Transverse colon (tissue), 4 donors: ENCODE measurements around the gene GPR21. TPM values are rescaled to one million over a fixed set of nuclear protein-coding genes. Genes with fewer than 3 reads are reported as not detected.

Experiments used
- DNase-seq: peaks from one replicate; pipeline ENCODE4 v3.0.0-alpha.2; 2019
- H3K27ac ChIP-seq, 4 donors: fragments of 200-600 bp; sonication (generic); 2 replicates each; pipeline ENCODE4 v1.5.1; 2016 to 2018; ENCODE audit warnings: inconsistent platforms in 4 of 4
- H3K27me3 ChIP-seq: fragments of 200-600 bp; sonication (generic); 2 replicates; pipeline ENCODE4 v1.5.1; 2017; ENCODE audit warnings: inconsistent platforms
- H3K36me3 ChIP-seq, 4 donors: fragments of 200-600 bp; sonication (generic); 2 replicates each; pipeline ENCODE4 v1.5.1; 2017 to 2019; ENCODE audit warnings: inconsistent platforms in 4 of 4
- H3K4me1 ChIP-seq, 4 donors: fragments of 200-600 bp; sonication (generic); 2 replicates each; pipeline ENCODE4 v1.5.1; 2017 to 2020; ENCODE audit warnings: inconsistent platforms in 4 of 4
- H3K4me3 ChIP-seq, 4 donors: fragments of 200-600 bp; sonication (generic); 1 replicate in 1 of 4; 2 replicates in 3 of 4; pipeline versions ENCODE4 v1.5.1 to v1.6.1; 2017 to 2019; ENCODE audit warnings: inconsistent platforms in 4 of 4
- H3K9me3 ChIP-seq, 2 donors: fragments of 200-600 bp; sonication (generic); 2 replicates each; pipeline ENCODE4 v1.5.1; 2017 to 2019; ENCODE audit warnings: inconsistent platforms in 2 of 2
- CTCF ChIP-seq, 5 experiments: fragments of 200-600 bp in 3 of 5; fragments of 450-650 bp in 2 of 5; sonication (generic) in 3 of 5; IDR thresholded peaks; 1 replicate in 2 of 5; 2 replicates in 3 of 5; pipeline ENCODE4 v1.5.1; 2016 to 2017; ENCODE audit warnings: antibody characterized with exemption in 5 of 5, inconsistent platforms in 3 of 5, mild to moderate bottlenecking in 2 of 5, moderate library complexity in 1 of 5
- EP300 ChIP-seq: sonication (generic); formaldehyde crosslinking; IDR thresholded peaks from one replicate; pipeline ENCODE4 v1.6.1; 2017; ENCODE audit warnings: antibody characterized with exemption, low read depth
- POLR2A ChIP-seq: fragments of 450-650 bp; IDR thresholded peaks from one replicate; pipeline ENCODE4 v1.6.1; 2016; ENCODE audit warnings: antibody characterized with exemption, mild to moderate bottlenecking, moderate library complexity
- POLR2AphosphoS5 ChIP-seq, 3 donors: sonication (generic); formaldehyde crosslinking; IDR thresholded peaks; one replicate each; pipeline ENCODE4 v1.6.1; 2016; ENCODE audit warnings: antibody characterized with exemption in 3 of 3
- WGBS, 2 donors: methylation state at CpG; one replicate each; pipeline ENCODE4 v1.1.5; 2018; ENCODE audit warnings: low coverage in 1 of 2; 5-methylcytosine and 5-hydroxymethylcytosine counted together
- in situ Hi-C, 4 donors: fragments of 200-750 bp; cut with MboI; loops; one replicate each; pipeline versions ENCODE4 v1.15.0 to v1.15.1; 2017; ENCODE audit warnings: low sequenced_read_pairs in 3 of 4, low pct_ligation_motif_present in 1 of 4, low pct_unique_long_range_greater_than_20kb in 1 of 4
- intact Hi-C: fragments of 100-400 bp; cut with DNase I; formaldehyde crosslinking; loops from one replicate; pipeline ENCODE4 v1.15.1; 2023; ENCODE audit warnings: low total_unique reads
- total RNA-seq, 4 donors: library from RNA; depleted of rRNA; stranded (reverse); fragments of >200 nt; gene quantifications; one replicate each; pipeline ENCODE4 v1.1.0, GENCODE V29; 2016

GPR21 gene
- total RNA-seq, 4 donors from 2014 or later: 3.0 TPM; not detected in 3

GRCh38 chr9:123036893-123037545 lies 3.6 kb downstream of the GPR21 start:
- peaks cover 0 to 12% (median 0%) of the 10 kb centered on the region in 4 donors for H3K4me1 ChIP-seq
- no peak overlapping the region for H3K4me3 ChIP-seq
- TF ChIP-seq CTCF (IDR thresholded peaks at IDR 0.05): no peak
- no peak for TF ChIP-seq POLR2AphosphoS5 (IDR thresholded peaks at IDR 0.05)
- TF ChIP-seq POLR2A: no peak
- TF ChIP-seq EP300: no peak
- DNase-seq: no peak
- intact Hi-C loops (no loop called here), in situ Hi-C loops (no loop called here)
- WGBS, 2 donors: 58 to 63% methylated on average over 3 of the region's 3 CpGs
- H3K9me3 ChIP-seq: no peaks in the 10 kb centered on the region
- no peaks in the 10 kb centered on the region for H3K36me3 ChIP-seq
- no peaks in the 10 kb centered on the region for H3K27me3 ChIP-seq
- H3K27ac ChIP-seq: peak overlapping the region; percentile 13 to 53 (median 41)

- DNase-seq: no peak
- H3K27me3 ChIP-seq: no peaks in the 10 kb centered on the region
- H3K27ac ChIP-seq: peak overlapping the region in 2 of 4 donors; percentile 18 to 31
- no peaks in the 10 kb centered on the region for H3K36me3 ChIP-seq
- no peaks in the 10 kb centered on the region for H3K9me3 ChIP-seq
- 83 to 89% methylated on average over 1 of the region's 1 CpG for WGBS, 2 donors
- TF ChIP-seq CTCF (IDR thresholded peaks at IDR 0.05) (no peak), EP300 (no peak), POLR2A (no peak), POLR2AphosphoS5 (IDR thresholded peaks at IDR 0.05) (no peak)
- no peak overlapping the region for H3K4me3 ChIP-seq
- in situ Hi-C loops (no loop called here), intact Hi-C loops (no loop called here)
- peaks cover 0 to 6% (median 0%) of the 10 kb centered on the region in 4 donors for H3K4me1 ChIP-seq
These were observed 6.3 kb downstream of the GPR21 start for GRCh38 chr9:123039617-123040219.

GRCh38 chr9:123040801-123041200 lies 7.3 kb downstream of the GPR21 start:
- Histone ChIP-seq H3K9me3 (no peaks in the 10 kb centered on the region), H3K4me3 (no peak overlapping the region), H3K4me1 (peaks cover 0 to 11% (median under 1%) of the 10 kb centered on the region in 4 donors), H3K27me3 (no peaks in the 10 kb centered on the region), H3K36me3 (no peaks in the 10 kb centered on the region), H3K27ac (no peak overlapping the region)
- intact Hi-C loops: no loop called here
- in situ Hi-C loops: no loop called here
- no peak for DNase-seq
- TF ChIP-seq CTCF (IDR thresholded peaks at IDR 0.05) (no peak), POLR2AphosphoS5 (IDR thresholded peaks at IDR 0.05) (no peak), EP300 (no peak), POLR2A (no peak)
- WGBS, 2 donors: 71 to 86% methylated on average over 1 of the region's 1 CpG

- WGBS, 2 donors: 88% methylated on average over 2 of the region's 2 CpGs; no CpG with 5 or more reads in 1 of the 2 donors
- no peak for TF ChIP-seq EP300
- H3K4me1 ChIP-seq: peaks cover 0 to 17% (median 4%) of the 10 kb centered on the region in 4 donors
- in situ Hi-C loops (no loop called here), intact Hi-C loops (no loop called here)
- H3K36me3 ChIP-seq: no peaks in the 10 kb centered on the region
- DNase-seq: no peak
- no peak overlapping the region for H3K27ac ChIP-seq
- no peaks in the 10 kb centered on the region for H3K9me3 ChIP-seq
- no peak overlapping the region for H3K4me3 ChIP-seq
- no peaks in the 10 kb centered on the region for H3K27me3 ChIP-seq
These were observed 8.0 kb downstream of the GPR21 start for GRCh38 chr9:123041489-123041888.
